Activated B cell treated with CpG ODN at 0.5 μM for 24 hours (primary cell): ENCODE measurements around the gene OSBPL3. TPM values are rescaled to one million over a fixed set of nuclear protein-coding genes. Genes with fewer than 3 reads are reported as not detected.
A peak's percentile ranks its signal among the peaks of the same experiment; 100 is the strongest.

ENCODE experiments used
- ATAC-seq: fragments of 200-7000 bp; cut with Tn5 transposase; one replicate; pipeline ENCODE4 v1.10.0; 2021; ENCODE audit warnings: low read depth, mild to moderate bottlenecking, moderate library complexity
- CTCF ChIA-PET: fragments of 350-600 bp; sonication (Branson Sonifier 250); formaldehyde crosslinking; loops from one replicate; lab custom pipeline; 2021; ENCODE audit warnings: antibody characterized with exemption; lab: Charles Lee
- POLR2A ChIA-PET: fragments of 350-600 bp; sonication (Branson Sonifier 250); formaldehyde crosslinking; loops from one replicate; lab custom pipeline; 2021; ENCODE audit warnings: antibody characterized with exemption; lab: Charles Lee
- DNase-seq: peaks from one replicate; pipeline ENCODE4 v3.0.0; 2022
- H3K27ac Mint-ChIP-seq: one replicate; pipeline ENCODE4 v1.8.0; 2020; ENCODE audit warnings: mixed read lengths
- H3K27me3 Mint-ChIP-seq: one replicate; pipeline ENCODE4 v1.8.0; 2021; ENCODE audit warnings: mixed read lengths
- H3K36me3 Mint-ChIP-seq: one replicate; pipeline ENCODE4 v1.8.0; 2021; ENCODE audit warnings: low read depth, mixed read lengths
- H3K4me1 Mint-ChIP-seq: one replicate; pipeline ENCODE4 v1.8.0; 2021; ENCODE audit warnings: mixed read lengths
- H3K4me3 Mint-ChIP-seq: one replicate; pipeline ENCODE4 v1.8.0; 2020; ENCODE audit warnings: mild to moderate bottlenecking, mixed read lengths
- H3K9me3 Mint-ChIP-seq: one replicate; pipeline ENCODE4 v1.8.0; 2020; ENCODE audit warnings: mixed read lengths
- CTCF ChIP-seq: fragments of 200-600 bp; IDR thresholded peaks from one replicate; pipeline ENCODE4 v1.8.0; 2022; ENCODE audit warnings: antibody characterized with exemption, mild to moderate bottlenecking
- intact Hi-C: fragments of 100-400 bp; cut with micrococcal nuclease; formaldehyde crosslinking; loops from one replicate; pipeline ENCODE4 v1.15.1; 2024
- total RNA-seq: library from RNA; stranded (reverse); gene quantifications from 2 replicates; pipeline ENCODE4 v1.2.3, GENCODE V29; 2022

The OSBPL3 gene
- total RNA-seq, 1 donor from 2014 or later = 33.3 TPM

- ChIA-PET POLR2A (no interaction called here), CTCF (no interaction called here)
- Mint-ChIP-seq H3K36me3 (no peaks in the 10 kb centered on the region), H3K27ac (no peak overlapping the region), H3K4me1 (no peaks in the 10 kb centered on the region), H3K27me3 (peaks cover 49% of the 10 kb centered on the region), H3K4me3 (no peak overlapping the region), H3K9me3 (no peaks in the 10 kb centered on the region)
- no peak for DNase-seq
- ATAC-seq = no peak
- no peak for TF ChIP-seq CTCF
- intact Hi-C loops = no loop called here
Observed at GRCh38 chr7:24763303-24763901, 216.6 kb downstream of the OSBPL3 start.

GRCh38 chr7:24762771-24763170, 217.2 kb downstream of the OSBPL3 start:
- no peaks in the 10 kb centered on the region for H3K36me3 Mint-ChIP-seq
- DNase-seq (no peak), ATAC-seq (no peak)
- no peak overlapping the region for H3K4me3 Mint-ChIP-seq
- intact Hi-C loops = no loop called here
- ChIA-PET CTCF (no interaction called here), POLR2A (no interaction called here)
- TF ChIP-seq CTCF = no peak
- no peak overlapping the region for H3K27ac Mint-ChIP-seq
- H3K9me3 Mint-ChIP-seq = no peaks in the 10 kb centered on the region
- peaks cover 6% of the 10 kb centered on the region for H3K4me1 Mint-ChIP-seq
- H3K27me3 Mint-ChIP-seq = peaks cover 50% of the 10 kb centered on the region

- H3K4me3 Mint-ChIP-seq = no peak overlapping the region
- intact Hi-C loops = no loop called here
- H3K4me1 Mint-ChIP-seq = peaks cover 16% of the 10 kb centered on the region
- CTCF ChIA-PET = no interaction called here
- no peak overlapping the region for H3K27ac Mint-ChIP-seq
- no peaks in the 10 kb centered on the region for H3K36me3 Mint-ChIP-seq
- H3K9me3 Mint-ChIP-seq = no peaks in the 10 kb centered on the region
- DNase-seq = no peak
- H3K27me3 Mint-ChIP-seq = peaks cover 46% of the 10 kb centered on the region
- no peak for TF ChIP-seq CTCF
- POLR2A ChIA-PET = no interaction called here
- no peak for ATAC-seq
Observed at GRCh38 chr7:24760968-24761367, 219.0 kb downstream of the OSBPL3 start.

GRCh38 chr7:24757353-24758275, 222.4 kb downstream of the OSBPL3 start, which contains the start of gene GSDME:
Gene GSDME, minus strand, starts transcription at chr7:24757464. Its CDS starts 7,690 bp downstream, at chr7:24749774.
- intact Hi-C loops = no loop called here
- H3K4me1 Mint-ChIP-seq = peaks cover 25% of the 10 kb centered on the region
- no peaks in the 10 kb centered on the region for H3K36me3 Mint-ChIP-seq
- ChIA-PET CTCF (no interaction called here), POLR2A (no interaction called here)
- peak; percentile 86 for ATAC-seq
- H3K4me3 Mint-ChIP-seq = peak within 1 kb of the TSS; percentile 92
- DNase-seq = peak; percentile 58
- peaks cover 40% of the 10 kb centered on the region for H3K27me3 Mint-ChIP-seq
- peak within 1 kb of the TSS; percentile 55 for H3K27ac Mint-ChIP-seq
- TF ChIP-seq CTCF = no peak
- H3K9me3 Mint-ChIP-seq = no peaks in the 10 kb centered on the region
